ES-I3 (cell line): ENCODE data around the gene LRATD1.
"Not testable (repeated sequence)": the region's sequence is repeated elsewhere in the genome, so short reads cannot be mapped to it uniquely, and the experiment has no call there.

Experiments used
- H3K36me3 ChIP-seq: 2 replicates; pipeline ENCODE4 v1.6.1; 2013; ENCODE audit warnings: mild to moderate bottlenecking, low read length, control low read depth, moderate library complexity; ENCODE audit not compliant: insufficient read depth
- H3K4me1 ChIP-seq: 2 replicates; pipeline ENCODE4 v1.6.1; 2013; ENCODE audit warnings: mild to moderate bottlenecking, control low read depth, low read length; ENCODE audit not compliant: insufficient read depth
- H3K9ac ChIP-seq: 2 replicates; pipeline ENCODE4 v1.6.1; 2013; ENCODE audit warnings: low read depth, mild to moderate bottlenecking, low read length, moderate library complexity
- H3K9me3 ChIP-seq: 2 replicates; pipeline ENCODE4 v1.6.1; 2013; ENCODE audit warnings: mild to moderate bottlenecking, low read length, moderate library complexity; ENCODE audit not compliant: control insufficient read depth, insufficient read depth

Gene LRATD1

GRCh38 chr2:14621906-14622549 is 10.5 kb upstream of the LRATD1 start:
- Histone ChIP-seq H3K36me3 (no peaks in the 10 kb centered on the region), H3K4me1 (no peaks in the 10 kb centered on the region), H3K9me3 (no peaks in the 10 kb centered on the region), H3K9ac (no peak overlapping the region)

DNA sequence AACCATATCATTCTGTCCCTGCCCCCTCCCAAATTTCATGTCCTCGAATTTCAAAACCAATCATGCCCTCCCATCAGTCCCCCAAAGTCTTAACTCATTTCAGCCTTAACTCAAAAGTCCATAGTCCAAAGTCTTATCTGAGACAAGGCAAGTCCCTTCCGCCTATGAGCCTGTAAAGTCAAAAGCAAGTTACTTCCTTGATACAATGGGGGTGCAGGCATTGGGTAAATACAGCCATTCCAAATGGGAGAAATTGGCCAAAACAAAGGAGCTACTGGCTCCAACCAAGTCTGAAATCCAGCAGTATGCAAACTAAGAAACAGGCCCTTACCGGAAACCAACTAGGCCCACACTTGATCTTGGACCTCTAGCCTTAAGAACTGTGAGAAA is 10.0 kb upstream of the LRATD1 start:
- H3K9me3 ChIP-seq, H3K4me1 ChIP-seq, H3K9ac ChIP-seq, H3K36me3 ChIP-seq: not testable (repeated sequence)

- no peaks in the 10 kb centered on the region for H3K9me3 ChIP-seq
- H3K4me1 ChIP-seq = no peaks in the 10 kb centered on the region
- H3K36me3 ChIP-seq = no peaks in the 10 kb centered on the region
- H3K9ac ChIP-seq = no peak overlapping the region
Measured at GRCh38 chr2:14623237-14623636, 9.3 kb upstream of the LRATD1 start.

DNA sequence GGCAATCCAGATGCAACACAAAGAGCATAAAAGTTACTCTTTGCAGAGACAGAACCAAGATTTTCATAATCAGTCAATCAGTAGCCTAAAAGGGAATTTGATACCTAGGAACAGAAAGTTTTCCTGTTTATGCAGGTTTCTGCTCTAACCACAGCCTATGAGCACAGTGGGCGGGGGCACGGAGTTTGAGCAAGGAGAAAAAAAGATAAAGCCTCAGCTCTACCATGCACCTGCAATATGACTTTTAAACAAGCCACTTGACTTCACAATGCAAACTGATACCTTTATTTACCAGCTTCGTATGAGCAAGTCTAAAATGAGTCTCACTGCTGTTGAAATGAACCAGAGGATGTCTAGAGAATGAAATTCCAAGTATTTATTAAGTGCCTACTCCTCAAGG is 5.6 kb upstream of the LRATD1 start:
- no peaks in the 10 kb centered on the region for H3K9me3 ChIP-seq
- no peaks in the 10 kb centered on the region for H3K36me3 ChIP-seq
- no peak overlapping the region for H3K9ac ChIP-seq
- no peaks in the 10 kb centered on the region for H3K4me1 ChIP-seq

DNA sequence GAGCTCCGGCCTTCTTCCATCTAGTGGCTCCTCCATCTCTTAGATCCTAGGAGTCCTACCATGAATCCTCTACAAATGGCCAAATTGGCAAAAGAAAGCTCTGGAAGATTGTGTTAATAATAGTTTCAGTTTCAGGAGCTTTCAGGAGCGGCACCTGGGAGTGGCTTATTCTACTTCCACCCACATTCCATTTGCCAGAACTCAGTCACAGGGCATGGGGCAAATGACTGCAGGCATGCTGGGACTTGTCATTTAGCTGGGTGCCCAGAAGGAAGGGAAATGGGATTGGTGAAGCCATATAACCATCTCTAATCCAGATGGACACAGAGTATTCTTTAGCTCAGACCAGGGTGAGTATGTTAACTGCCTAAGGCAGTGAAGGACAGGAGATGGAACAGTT is 3.6 kb upstream of the LRATD1 start:
- Histone ChIP-seq H3K9me3 (no peaks in the 10 kb centered on the region), H3K36me3 (no peaks in the 10 kb centered on the region), H3K9ac (no peak overlapping the region), H3K4me1 (no peaks in the 10 kb centered on the region)

DNA sequence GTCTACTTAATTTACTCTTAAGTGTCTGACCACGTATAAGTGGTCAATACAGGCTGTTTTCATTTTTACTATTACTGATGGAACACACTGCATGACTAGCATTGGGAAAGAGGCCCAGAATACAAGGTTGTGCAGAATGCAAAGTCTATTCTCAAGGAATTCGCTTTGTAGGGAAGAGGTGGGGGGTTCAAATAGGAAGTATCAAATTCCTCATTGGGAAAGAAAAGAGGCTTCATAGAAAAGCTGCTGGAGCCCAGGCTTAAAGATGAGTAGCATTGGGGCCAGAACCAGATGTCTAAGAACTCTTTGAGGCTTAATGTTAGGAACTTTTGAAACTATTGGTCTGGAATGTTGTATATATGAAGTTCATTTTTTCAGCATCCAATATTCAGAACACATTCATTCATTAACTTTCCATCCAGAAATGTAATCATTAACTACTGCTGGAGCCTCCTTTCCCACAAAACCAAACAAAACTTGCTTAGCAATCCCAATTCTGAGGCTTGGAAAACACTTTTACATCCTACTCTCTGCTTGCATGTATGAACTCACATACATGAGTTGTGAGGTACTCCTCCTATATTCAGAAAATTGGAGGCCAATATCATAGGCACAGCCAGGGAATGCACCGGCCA is 994 bp upstream of the LRATD1 start:
- Histone ChIP-seq H3K9ac (peak overlapping the region; percentile 83; the same call in 1 of the 2 replicates), H3K36me3 (no peaks in the 10 kb centered on the region), H3K4me1 (no peaks in the 10 kb centered on the region; the same call in 1 of the 2 replicates), H3K9me3 (no peaks in the 10 kb centered on the region)

DNA sequence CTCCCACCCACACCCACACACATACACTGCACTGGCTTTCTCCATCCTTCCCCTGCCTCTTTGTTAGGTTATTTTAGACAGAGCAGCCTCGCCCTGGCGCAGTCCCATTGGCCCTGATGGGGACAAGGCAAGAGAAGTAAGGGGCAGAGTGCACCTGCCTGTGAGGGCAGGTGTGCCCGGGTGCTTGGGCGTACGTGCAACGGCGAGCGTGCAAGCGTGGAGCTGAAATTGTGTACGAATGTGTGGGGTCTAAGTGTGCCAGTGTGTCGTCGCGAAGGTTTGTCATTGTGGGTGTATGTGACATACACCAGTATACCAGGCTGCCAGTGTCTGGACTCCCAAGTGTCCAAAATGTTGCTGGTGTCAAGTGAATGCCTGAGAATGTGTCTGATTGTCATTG is 544 bp downstream of the LRATD1 start:
- H3K9ac ChIP-seq = peak overlapping the region; percentile 83; the same call in 1 of the 2 replicates
- H3K9me3 ChIP-seq = no peaks in the 10 kb centered on the region
- no peaks in the 10 kb centered on the region; the same call in 1 of the 2 replicates for H3K4me1 ChIP-seq
- no peaks in the 10 kb centered on the region for H3K36me3 ChIP-seq

DNA sequence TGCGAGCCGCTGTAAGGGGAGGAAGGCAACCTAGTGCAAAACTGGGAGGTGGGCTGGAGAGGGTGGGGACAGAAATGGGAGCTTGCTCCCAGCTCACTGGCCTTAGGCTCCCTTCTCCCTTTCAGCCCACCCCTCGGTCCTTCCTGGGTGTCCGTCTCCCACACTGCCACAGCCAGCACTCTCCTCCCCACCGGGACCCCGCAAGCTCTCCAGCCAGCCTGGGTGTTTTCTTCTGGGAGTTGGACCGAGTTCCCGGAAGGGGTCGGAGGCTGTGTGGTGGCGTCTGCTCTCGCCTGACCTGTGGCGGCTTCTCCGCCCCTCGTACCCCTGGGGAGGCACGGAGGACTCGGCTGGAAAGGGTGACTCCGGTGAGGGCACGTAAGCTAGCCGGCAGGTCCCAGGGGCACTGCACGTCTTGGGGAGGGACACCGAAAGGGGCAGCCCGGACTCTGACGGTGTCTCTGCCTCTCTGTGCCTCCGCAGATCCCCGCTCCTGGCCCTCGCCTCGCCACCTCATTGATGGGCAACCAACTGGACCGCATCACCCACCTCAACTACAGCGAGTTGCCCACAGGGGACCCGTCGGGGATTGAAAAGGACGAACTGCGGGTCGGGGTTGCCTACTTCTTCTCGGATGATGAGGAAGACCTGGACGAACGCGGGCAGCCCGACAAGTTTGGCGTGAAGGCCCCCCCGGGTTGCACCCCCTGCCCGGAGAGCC is 1.1 kb downstream of the LRATD1 start:
- Histone ChIP-seq H3K9me3 (no peaks in the 10 kb centered on the region), H3K36me3 (no peaks in the 10 kb centered on the region), H3K9ac (peak overlapping the region; percentile 83)

DNA sequence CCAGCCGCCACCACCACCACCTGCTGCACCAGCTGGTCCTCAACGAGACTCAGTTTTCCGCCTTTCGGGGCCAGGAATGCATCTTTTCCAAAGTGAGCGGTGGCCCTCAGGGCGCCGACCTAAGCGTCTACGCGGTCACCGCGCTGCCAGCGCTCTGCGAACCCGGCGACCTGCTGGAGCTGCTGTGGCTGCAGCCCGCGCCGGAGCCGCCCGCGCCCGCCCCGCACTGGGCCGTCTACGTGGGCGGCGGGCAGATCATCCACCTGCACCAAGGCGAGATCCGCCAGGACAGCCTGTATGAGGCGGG is 1.6 kb downstream of the LRATD1 start:
- H3K9ac ChIP-seq = peak overlapping the region; percentile 83; the same call in 1 of the 2 replicates
- H3K9me3 ChIP-seq = no peaks in the 10 kb centered on the region
- no peaks in the 10 kb centered on the region; the same call in 1 of the 2 replicates for H3K4me1 ChIP-seq
- H3K36me3 ChIP-seq = no peaks in the 10 kb centered on the region

More for the DNA sequence above, 1.1 kb downstream of the LRATD1 start:
- H3K4me1 ChIP-seq = no peaks in the 10 kb centered on the region; the same call in 1 of the 2 replicates

DNA sequence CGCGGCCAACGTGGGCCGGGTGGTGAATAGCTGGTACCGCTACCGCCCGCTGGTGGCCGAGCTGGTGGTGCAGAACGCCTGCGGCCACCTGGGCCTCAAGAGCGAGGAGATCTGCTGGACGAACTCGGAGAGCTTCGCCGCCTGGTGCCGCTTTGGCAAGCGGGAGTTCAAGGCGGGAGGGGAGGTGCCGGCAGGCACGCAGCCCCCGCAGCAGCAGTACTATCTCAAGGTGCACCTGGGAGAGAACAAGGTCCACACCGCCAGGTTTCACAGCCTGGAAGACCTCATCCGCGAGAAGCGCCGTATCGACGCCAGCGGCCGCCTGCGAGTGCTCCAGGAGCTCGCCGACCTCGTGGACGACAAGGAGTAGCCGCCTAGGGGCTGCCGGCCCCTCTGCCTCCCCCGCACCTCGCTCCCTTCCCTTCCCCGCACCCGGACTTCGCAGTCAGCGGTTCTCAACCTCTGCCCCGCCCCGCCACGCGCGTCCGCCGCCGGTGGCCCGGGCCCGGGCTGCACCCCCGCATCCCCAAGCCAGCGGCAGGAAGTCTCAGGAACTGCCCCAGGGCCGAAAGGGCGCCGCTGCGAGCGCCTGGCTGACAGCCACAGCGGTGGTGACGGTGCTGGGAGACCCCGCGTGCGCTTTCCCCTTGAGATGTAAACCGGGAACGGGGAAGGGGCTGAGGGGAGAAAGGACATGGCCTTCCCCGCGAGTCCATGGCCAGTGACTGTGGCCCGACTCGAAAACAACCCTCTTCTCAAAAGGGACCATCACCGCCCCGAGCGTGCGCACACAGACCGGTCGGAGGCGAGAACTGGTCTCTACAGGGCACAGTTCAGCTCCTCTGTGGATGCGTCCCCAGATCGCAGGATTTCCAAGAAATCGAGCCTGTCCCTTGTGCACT is 2.2 kb downstream of the LRATD1 start:
- no peaks in the 10 kb centered on the region; the same call in 1 of the 2 replicates for H3K4me1 ChIP-seq
- H3K9me3 ChIP-seq = no peaks in the 10 kb centered on the region
- no peaks in the 10 kb centered on the region for H3K36me3 ChIP-seq
- peak overlapping the region; percentile 83; the same call in 1 of the 2 replicates for H3K9ac ChIP-seq

GRCh38 chr2:14635391-14635871 is 2.9 kb downstream of the LRATD1 start:
- H3K4me1 ChIP-seq = no peaks in the 10 kb centered on the region; the same call in 1 of the 2 replicates
- H3K9ac ChIP-seq = peak overlapping the region; percentile 83; the same call in 1 of the 2 replicates
- H3K36me3 ChIP-seq = no peaks in the 10 kb centered on the region
- no peaks in the 10 kb centered on the region for H3K9me3 ChIP-seq

DNA sequence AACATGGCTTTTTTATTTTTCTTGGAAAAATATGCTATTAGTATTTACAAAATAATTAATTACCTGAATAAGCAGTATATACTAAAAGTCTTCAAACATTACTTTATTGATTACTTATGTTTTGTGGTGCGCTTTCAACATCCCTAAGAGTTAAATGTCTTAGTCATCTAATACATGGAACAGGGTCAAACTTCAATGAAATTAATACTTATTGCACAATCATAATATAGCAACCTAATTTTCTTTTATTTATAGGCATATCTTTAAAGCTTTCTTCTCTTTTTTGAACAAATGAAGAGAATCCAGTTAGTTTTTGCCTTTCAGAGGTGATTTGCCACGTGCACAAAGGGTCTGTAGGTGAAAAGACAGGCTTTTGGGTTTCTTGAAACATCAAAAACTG is 6.0 kb downstream of the LRATD1 start:
- no peak overlapping the region for H3K9ac ChIP-seq

GRCh38 chr2:14641116-14641515 is 8.6 kb downstream of the LRATD1 start:
- H3K9me3 ChIP-seq = no peaks in the 10 kb centered on the region
- no peaks in the 10 kb centered on the region for H3K4me1 ChIP-seq
- H3K9ac ChIP-seq = no peak overlapping the region
- H3K36me3 ChIP-seq = no peaks in the 10 kb centered on the region

More for the DNA sequence above, 6.0 kb downstream of the LRATD1 start:
- H3K36me3 ChIP-seq = no peaks in the 10 kb centered on the region
- no peaks in the 10 kb centered on the region for H3K9me3 ChIP-seq
- H3K4me1 ChIP-seq = no peaks in the 10 kb centered on the region; the same call in 1 of the 2 replicates

GRCh38 chr2:14642499-14642898 is 10.0 kb downstream of the LRATD1 start:
- no peaks in the 10 kb centered on the region for H3K36me3 ChIP-seq

More at GRCh38 chr2:14642499-14642898, 10.0 kb downstream of the LRATD1 start:
- Histone ChIP-seq H3K4me1 (no peaks in the 10 kb centered on the region), H3K9ac (no peak overlapping the region), H3K9me3 (no peaks in the 10 kb centered on the region)
